Liver (tissue), 3 donors: ENCODE measurements around the gene LHFPL3.

Experiments
- CTCF ChIP-seq: fragments of 150-350 bp; IDR thresholded peaks from 2 replicates; pipeline ENCODE4 v1.5.1; 2017; ENCODE audit warnings: improper control_type of control experiment, low read depth, low read length; ENCODE audit not compliant: missing input control
- EGR1 ChIP-seq, 2 donors: IDR thresholded peaks; 2 replicates each; pipeline ENCODE4 v1.6.1; 2016 to 2018; ENCODE audit warnings: antibody characterized with exemption in 2 of 2, low read depth in 2 of 2
- FOXA1 ChIP-seq: IDR thresholded peaks from 2 replicates; pipeline ENCODE4 v1.6.1; 2016; ENCODE audit warnings: antibody characterized with exemption
- HNF4A ChIP-seq, 2 donors: conservative IDR thresholded peaks; 2 replicates each; pipeline ENCODE4 v1.6.1; 2016; ENCODE audit warnings: antibody characterized with exemption in 2 of 2, mild to moderate bottlenecking in 2 of 2
- JUND ChIP-seq, 2 donors: IDR thresholded peaks; 2 replicates each; pipeline ENCODE4 v1.6.1; 2016; ENCODE audit warnings: antibody characterized with exemption in 2 of 2
- NR2F2 ChIP-seq: IDR thresholded peaks from 2 replicates; pipeline ENCODE4 v1.6.1; 2016; ENCODE audit warnings: antibody characterized with exemption
- SP1 ChIP-seq: IDR thresholded peaks from 2 replicates; pipeline ENCODE4 v1.6.1; 2018; ENCODE audit warnings: antibody characterized with exemption, mild to moderate bottlenecking
- YY1 ChIP-seq: IDR thresholded peaks from 2 replicates; pipeline ENCODE4 v1.6.1; 2016; ENCODE audit warnings: antibody characterized with exemption, mild to moderate bottlenecking
- TF ChIP-seq, protein P1 (sequence below): IDR thresholded peaks from 2 replicates; pipeline ENCODE4 v1.6.1; 2016; ENCODE audit warnings: antibody characterized with exemption
- donor health status: healthy.
- donor health status: healthy.

DNA sequence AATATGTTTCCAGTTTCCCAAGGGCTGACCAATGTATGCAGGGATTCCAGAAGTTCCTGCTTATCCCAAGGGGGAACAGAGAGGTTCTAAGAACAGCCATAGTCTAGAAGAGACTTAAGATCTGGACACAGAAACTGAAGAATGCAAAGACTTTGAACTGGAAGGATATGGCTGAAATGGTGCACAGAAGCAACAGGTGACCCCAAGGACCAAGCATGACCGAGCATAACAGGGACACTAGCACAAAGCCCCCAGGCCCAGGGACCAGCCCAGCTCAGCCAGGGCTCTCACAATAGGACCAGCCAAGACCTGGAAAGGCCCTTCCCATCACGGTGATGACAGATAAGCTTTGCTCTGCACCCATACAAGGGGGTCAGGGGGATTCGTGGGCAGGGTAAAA, 472.6 kb downstream of the LHFPL3 start:
- no peak for TF ChIP-seq CTCF
- no peak for TF ChIP-seq SP1
- no peak for TF ChIP-seq YY1
- TF ChIP-seq EGR1 (IDR thresholded peaks at IDR 0.05; ENCODE audit: low read depth in 2 of 2), result no peak
- TF ChIP-seq, protein P1, sequence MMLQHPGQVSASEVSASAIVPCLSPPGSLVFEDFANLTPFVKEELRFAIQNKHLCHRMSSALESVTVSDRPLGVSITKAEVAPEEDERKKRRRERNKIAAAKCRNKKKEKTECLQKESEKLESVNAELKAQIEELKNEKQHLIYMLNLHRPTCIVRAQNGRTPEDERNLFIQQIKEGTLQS, result no peak
- TF ChIP-seq JUND (IDR thresholded peaks at IDR 0.05), result no peak
- TF ChIP-seq HNF4A (conservative IDR thresholded peaks at IDR 0.05), result no peak
- no peak for TF ChIP-seq NR2F2
- no peak for TF ChIP-seq FOXA1
